Esophagus squamous epithelium (tissue), 4 donors: Measurements from ENCODE around the gene PCK1.

Experiments
- CTCF ChIP-seq, 6 experiments: fragments of 450-650 bp in 4 of 6; fragments of 200-600 bp in 2 of 6; sonication (generic) in 2 of 6; IDR thresholded peaks; one replicate each; pipeline ENCODE4 v1.5.1; 2016 to 2019; ENCODE audit warnings: antibody characterized with exemption in 6 of 6, mild to moderate bottlenecking in 4 of 6, moderate library complexity in 4 of 6
- POLR2A ChIP-seq, 4 donors: fragments of 450-650 bp; IDR thresholded peaks; one replicate each; pipeline ENCODE4 v1.6.1; 2017; ENCODE audit warnings: antibody characterized with exemption in 4 of 4, mild to moderate bottlenecking in 4 of 4, moderate library complexity in 3 of 4

- TF ChIP-seq CTCF (IDR thresholded peaks at IDR 0.05) = no peak
- no peak for TF ChIP-seq POLR2A (IDR thresholded peaks at IDR 0.05)
Measured at GRCh38 chr20:57544838-57545564, 15.9 kb upstream of the PCK1 start.
